Stimulated activated naive B cell treated with anti-CD40 and anti-IgM and Interleukin-4, amounts not matched to agents 10 μg/mL and 1 μg/mL and 100 μg/mL, for 72 hours (primary cell): Measurements from ENCODE around the gene MKRN2.
"Not testable (repeated sequence)": the region's sequence is repeated elsewhere in the genome, so short reads cannot be mapped to it uniquely, and the experiment has no call there.

ENCODE experiments used
- ATAC-seq, 2 donors: fragments of 150-1000 bp; cut with Tn5 transposase; replicated peaks; 2 replicates each; pipeline ENCODE4 v1.10.0; 2021; ENCODE audit warnings: moderate library complexity in 1 of 2
- DNase-seq: peaks from one replicate; pipeline ENCODE4 v3.0.0; 2021
- H3K27ac Mint-ChIP-seq: one replicate; pipeline ENCODE4 v1.8.0; 2022; ENCODE audit warnings: mild to moderate bottlenecking, mixed read lengths
- H3K27me3 Mint-ChIP-seq, 2 donors: one replicate each; pipeline ENCODE4 v1.8.0; 2022; ENCODE audit warnings: mixed read lengths in 2 of 2
- H3K36me3 Mint-ChIP-seq, 2 donors: one replicate each; pipeline ENCODE4 v1.8.0; 2022; ENCODE audit warnings: mixed read lengths in 2 of 2, mild to moderate bottlenecking in 1 of 2
- H3K4me1 Mint-ChIP-seq, 2 donors: one replicate each; pipeline ENCODE4 v1.8.0; 2022; ENCODE audit warnings: mixed read lengths in 2 of 2, mild to moderate bottlenecking in 1 of 2
- H3K4me3 Mint-ChIP-seq, 2 donors: one replicate each; pipeline ENCODE4 v1.8.0; 2022; ENCODE audit warnings: mild to moderate bottlenecking in 2 of 2, mixed read lengths in 2 of 2, moderate library complexity in 1 of 2
- H3K9me3 Mint-ChIP-seq, 2 donors: one replicate each; pipeline ENCODE4 v1.8.0; 2022; ENCODE audit warnings: mixed read lengths in 2 of 2, mild to moderate bottlenecking in 1 of 2

Gene MKRN2

DNA sequence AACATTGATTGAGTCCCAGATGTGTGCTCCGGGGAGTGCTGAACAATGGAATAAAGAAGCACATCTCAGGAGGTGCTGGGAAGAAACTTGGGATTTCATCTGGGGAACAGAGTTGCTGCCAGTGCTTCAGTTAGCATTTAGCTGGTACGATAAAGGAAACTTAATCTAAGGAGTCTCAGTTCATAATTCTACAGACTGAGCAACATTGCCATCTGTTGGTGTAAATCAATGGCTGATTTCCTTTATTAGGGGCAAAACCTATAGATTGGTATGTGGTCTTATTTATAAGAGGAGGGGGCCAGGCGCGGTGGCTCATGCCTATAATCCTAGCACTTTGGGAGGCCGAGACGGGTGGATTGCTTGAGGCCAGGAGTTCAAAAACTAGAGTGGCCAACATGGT, 20.5 kb upstream of the MKRN2 start:
- ATAC-seq, result no peak
- Mint-ChIP-seq H3K9me3 (no peaks in the 10 kb centered on the region), H3K4me3 (no peak overlapping the region), H3K27ac (no peak overlapping the region), H3K36me3 (peaks cover 21 to 40% of the 10 kb centered on the region in 2 donors), H3K4me1 (no peaks in the 10 kb centered on the region), H3K27me3 (no peaks in the 10 kb centered on the region)
- no peak for DNase-seq

DNA sequence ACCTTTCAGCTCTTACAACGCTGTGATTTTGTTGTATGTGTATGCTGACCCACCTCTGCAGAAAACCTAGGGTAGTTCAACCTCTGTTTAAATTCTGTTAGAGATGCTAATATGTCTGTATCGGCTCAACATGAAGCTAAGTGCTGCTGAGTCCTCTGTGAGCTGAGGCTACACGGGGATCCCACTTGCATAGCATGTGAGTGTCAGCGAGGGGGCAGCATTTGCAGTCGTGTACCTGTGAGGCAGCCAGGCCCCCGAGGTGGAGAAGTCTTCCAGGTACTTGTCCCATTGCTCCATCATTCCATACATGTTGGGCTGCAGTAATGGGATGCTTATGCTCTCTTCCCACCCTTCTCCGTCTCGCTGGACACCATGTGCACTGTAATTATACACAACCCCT, 15.3 kb upstream of the MKRN2 start:
- Mint-ChIP-seq H3K4me3 (no peak overlapping the region), H3K36me3 (peaks cover 5 to 20% of the 10 kb centered on the region in 2 donors), H3K27me3 (no peaks in the 10 kb centered on the region), H3K9me3 (no peaks in the 10 kb centered on the region), H3K4me1 (no peaks in the 10 kb centered on the region), H3K27ac (no peak overlapping the region)
- no peak for DNase-seq
- no peak for ATAC-seq

DNA sequence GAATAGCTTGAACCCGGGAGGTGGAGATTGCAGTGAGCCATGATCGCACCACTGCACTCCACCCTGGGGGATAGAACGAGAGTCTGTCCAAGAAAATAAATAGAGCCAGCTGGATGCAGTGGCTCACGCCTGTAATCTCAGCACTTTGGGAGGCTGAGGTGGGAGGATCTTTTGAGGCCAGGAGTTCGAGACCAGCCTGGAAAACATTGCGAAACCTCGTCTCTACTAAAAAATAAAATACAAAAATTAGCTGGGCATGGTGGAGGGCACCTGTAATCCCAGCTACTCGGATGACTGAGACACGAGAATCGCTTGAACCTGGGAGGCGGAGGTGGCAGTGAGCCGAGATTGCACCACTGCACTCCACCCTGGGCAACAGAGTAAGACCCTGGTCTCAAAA, 13.4 kb upstream of the MKRN2 start:
- H3K4me3 Mint-ChIP-seq, H3K9me3 Mint-ChIP-seq, DNase-seq, ATAC-seq, H3K4me1 Mint-ChIP-seq, H3K27ac Mint-ChIP-seq, H3K27me3 Mint-ChIP-seq: not testable (repeated sequence)
- peaks cover 5 to 20% of the 10 kb centered on the region in 2 donors for H3K36me3 Mint-ChIP-seq

DNA sequence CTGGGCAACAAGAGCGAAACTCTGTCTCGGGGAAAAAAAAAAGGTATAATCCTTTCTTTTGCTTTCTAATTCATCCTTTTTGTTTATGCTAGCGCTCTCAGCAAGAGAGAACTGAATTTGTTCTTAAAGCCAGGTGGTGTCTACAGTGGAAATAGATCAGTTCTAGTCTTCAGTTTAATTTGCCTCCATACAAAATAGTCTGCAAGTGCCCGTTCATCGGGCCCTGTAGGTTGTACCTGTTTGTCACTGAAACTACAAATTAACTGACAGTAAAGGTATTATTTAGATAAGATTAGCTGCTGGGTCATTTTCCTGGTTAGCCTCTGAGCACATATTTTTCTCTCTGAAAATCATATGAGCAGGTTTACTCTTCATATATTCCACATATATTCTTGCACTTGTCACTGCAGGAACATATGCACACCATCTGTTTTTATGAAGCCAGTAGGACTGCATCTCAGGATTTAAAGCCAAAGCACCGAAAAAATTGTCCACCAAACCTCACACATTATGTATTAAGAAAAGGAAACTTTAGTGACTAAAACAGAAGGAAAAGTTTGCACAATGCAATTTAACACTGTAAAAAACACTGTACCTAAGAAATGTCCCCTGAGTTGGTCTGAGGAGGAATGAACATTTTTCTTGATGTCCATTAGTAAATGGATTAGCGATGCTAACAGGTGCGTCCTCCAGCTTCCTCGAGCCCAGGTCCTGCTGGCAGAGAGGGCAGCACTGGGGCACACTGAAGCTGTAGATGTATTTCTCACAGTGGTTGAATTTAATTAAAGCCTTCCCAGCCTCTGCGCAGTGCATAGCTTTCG, 12.0 kb upstream of the MKRN2 start:
- DNase-seq (no peak), ATAC-seq (no peak)
- Mint-ChIP-seq H3K27me3 (peaks cover 0 to under 1% of the 10 kb centered on the region in 2 donors), H3K9me3 (no peaks in the 10 kb centered on the region), H3K36me3 (peaks cover 5 to 11% of the 10 kb centered on the region in 2 donors), H3K4me3 (no peak overlapping the region), H3K4me1 (no peaks in the 10 kb centered on the region), H3K27ac (no peak overlapping the region)

DNA sequence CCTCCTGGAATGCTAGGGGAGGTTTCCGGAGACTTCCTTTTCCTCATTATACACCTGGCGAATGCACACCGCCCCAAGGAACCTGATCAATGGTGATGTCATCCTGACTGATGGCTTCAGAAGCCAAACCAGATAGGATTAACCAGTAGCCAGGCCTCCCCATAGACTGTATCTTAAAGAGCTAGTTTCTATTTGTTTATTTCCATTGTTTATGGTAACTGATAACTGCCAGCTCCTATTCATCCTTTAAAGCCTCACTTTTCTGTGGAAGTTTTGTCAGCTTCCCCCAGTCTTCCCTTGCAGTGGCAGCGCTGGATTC, 11.5 kb upstream of the MKRN2 start, which contains the start of gene MKRN2OS:
TSS of gene MKRN2OS (minus strand) at position 27 of the 319 bp plus-strand sequence. CDS start 35 bp downstream, outside the sequence.
- no peaks in the 10 kb centered on the region for H3K4me1 Mint-ChIP-seq
- DNase-seq, result no peak
- H3K27ac Mint-ChIP-seq, result no peak within 1 kb of the TSS
- peaks cover 4 to 6% of the 10 kb centered on the region in 2 donors for H3K27me3 Mint-ChIP-seq
- H3K36me3 Mint-ChIP-seq, result peaks cover 2 to 8% of the 10 kb centered on the region in 2 donors
- H3K4me3 Mint-ChIP-seq, result no peak within 1 kb of the TSS
- ATAC-seq, result no peak
- H3K9me3 Mint-ChIP-seq, result no peaks in the 10 kb centered on the region

DNA sequence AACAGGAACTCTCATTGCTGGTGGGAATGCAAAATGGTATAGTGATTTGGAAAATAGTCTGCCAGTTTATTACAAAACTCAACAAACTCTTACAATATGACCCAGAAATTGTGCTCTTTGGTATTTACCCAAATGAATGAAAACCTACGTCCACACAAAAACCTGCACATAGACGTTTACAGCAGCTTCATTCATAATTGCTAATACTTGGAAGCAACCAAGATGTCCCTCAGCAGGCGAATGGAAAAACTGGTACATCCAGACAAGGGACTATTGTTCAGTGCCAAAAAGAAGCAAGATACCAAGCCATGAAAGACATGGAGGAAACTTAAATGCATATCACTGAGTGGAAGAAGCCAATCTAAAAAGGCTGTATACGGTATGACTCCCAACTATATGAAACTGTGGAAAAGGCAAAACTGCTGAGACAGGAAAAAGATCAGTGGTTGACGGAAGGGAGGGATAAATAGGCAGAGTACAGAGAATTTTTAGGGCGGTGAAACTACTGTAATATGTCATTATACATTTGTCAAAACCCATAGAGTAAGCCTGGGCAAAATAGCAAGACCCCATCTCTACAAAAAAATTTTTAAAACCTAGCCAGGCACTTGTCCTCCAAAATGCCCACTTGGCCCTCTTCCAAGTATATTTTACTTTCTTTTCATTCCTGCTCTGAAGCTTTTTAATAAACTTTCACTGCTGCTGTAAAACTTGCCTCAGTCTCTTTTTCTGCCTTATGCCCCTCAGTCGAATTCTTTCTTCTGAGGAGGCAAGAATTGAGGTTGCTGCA, 6.7 kb upstream of the MKRN2 start:
- no peak overlapping the region for H3K4me3 Mint-ChIP-seq
- H3K9me3 Mint-ChIP-seq, result no peaks in the 10 kb centered on the region
- ATAC-seq (no peak), DNase-seq (no peak)
- H3K4me1 Mint-ChIP-seq, result peaks cover 0 to 2% of the 10 kb centered on the region in 2 donors
- no peak overlapping the region for H3K27ac Mint-ChIP-seq
- no peaks in the 10 kb centered on the region for H3K36me3 Mint-ChIP-seq
- H3K27me3 Mint-ChIP-seq, result peaks cover 13 to 24% of the 10 kb centered on the region in 2 donors

DNA sequence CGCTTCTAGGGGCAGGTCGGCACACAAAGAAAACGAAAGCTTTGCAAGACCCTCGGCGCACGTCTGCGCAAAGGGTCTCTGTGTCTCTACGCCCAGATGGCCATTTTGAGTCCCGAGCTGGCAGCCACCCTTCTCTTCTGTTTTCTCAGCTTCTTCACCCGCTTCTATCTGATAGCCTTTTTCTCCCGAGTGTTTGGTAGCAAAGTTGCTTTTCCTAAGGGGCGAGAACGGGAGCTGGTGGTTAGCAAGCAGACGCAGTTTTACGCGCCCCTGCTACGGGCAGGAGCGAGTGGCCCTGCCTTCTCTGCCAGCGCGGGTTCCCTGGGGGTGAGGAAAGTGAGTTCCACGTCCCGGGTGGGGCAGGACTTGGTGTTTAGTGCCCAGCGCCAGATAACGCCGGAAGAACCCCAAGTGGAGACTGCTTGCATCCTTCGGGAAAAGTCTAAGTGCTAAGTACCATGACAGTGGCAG, 2.9 kb upstream of the MKRN2 start:
- peak overlapping the region; percentile 88 to 89 for H3K4me3 Mint-ChIP-seq
- ATAC-seq (no peak), DNase-seq (no peak)
- no peaks in the 10 kb centered on the region for H3K36me3 Mint-ChIP-seq
- H3K9me3 Mint-ChIP-seq, result no peaks in the 10 kb centered on the region
- H3K4me1 Mint-ChIP-seq, result peaks cover 14 to 23% of the 10 kb centered on the region in 2 donors
- H3K27ac Mint-ChIP-seq, result no peak overlapping the region
- H3K27me3 Mint-ChIP-seq, result peaks cover 16 to 24% of the 10 kb centered on the region in 2 donors

DNA sequence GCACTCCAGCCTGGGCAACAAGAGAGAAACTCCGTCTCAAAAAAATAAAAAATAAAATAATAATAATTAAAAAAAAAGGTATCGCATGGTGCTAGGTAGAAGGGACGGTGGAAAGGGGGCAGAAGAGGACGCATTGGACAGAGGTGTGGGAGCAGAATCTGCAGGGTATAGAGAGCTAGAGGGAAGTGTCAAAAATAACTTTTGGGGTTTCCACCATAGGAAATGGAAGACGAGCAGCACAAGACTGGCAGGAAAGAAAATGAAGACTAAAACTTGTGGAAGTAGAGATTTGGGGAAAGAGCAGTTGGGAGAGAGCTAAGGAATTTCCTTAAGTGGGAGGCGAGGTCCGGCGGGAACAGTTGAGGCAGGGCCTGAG, 585 bp upstream of the MKRN2 start:
- H3K27ac Mint-ChIP-seq, result peak overlapping the region; percentile 72
- peak overlapping the region; percentile 86 to 91 for H3K4me3 Mint-ChIP-seq
- no peaks in the 10 kb centered on the region for H3K9me3 Mint-ChIP-seq
- ATAC-seq, result peak; percentile 21 to 22
- no peaks in the 10 kb centered on the region for H3K36me3 Mint-ChIP-seq
- DNase-seq, result no peak
- peaks cover 12 to 14% of the 10 kb centered on the region in 2 donors for H3K27me3 Mint-ChIP-seq
- peaks cover 25 to 45% of the 10 kb centered on the region in 2 donors for H3K4me1 Mint-ChIP-seq

DNA sequence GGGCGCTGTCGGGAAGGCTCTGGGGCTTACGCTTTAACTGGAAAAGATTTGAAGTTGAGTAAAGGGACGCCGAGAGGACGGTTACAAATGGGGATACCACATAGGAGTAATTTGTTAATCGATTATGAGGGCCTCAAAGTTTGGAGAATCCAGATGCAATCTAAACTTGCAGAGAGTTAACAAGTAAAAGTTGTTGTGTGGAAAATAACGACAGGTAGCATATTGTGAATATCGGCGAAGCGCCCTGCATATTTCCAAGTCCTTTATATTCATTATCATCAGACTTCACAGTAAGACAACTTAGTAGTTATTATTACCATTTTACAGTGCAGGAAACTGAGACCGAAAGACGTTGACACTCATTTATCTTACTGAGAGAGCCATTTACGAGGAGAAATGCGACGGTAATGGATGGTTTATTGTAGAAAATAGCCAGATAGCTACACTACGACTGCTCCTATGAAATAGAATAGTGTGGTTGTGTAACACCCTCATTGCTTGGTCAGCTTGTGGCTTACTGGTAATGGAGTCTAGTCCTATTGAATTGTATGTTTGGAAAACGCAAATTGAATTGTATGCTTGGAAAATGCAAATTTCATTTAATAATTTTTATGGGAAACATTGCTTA, 700 bp downstream of the MKRN2 start:
- DNase-seq (no peak), ATAC-seq (no peak)
- H3K4me3 Mint-ChIP-seq, result peak overlapping the region; percentile 86 to 91
- H3K4me1 Mint-ChIP-seq, result peaks cover 31 to 58% of the 10 kb centered on the region in 2 donors
- no peaks in the 10 kb centered on the region for H3K36me3 Mint-ChIP-seq
- peaks cover 12 to 14% of the 10 kb centered on the region in 2 donors for H3K27me3 Mint-ChIP-seq
- no peaks in the 10 kb centered on the region for H3K9me3 Mint-ChIP-seq
- H3K27ac Mint-ChIP-seq, result peak overlapping the region; percentile 93

DNA sequence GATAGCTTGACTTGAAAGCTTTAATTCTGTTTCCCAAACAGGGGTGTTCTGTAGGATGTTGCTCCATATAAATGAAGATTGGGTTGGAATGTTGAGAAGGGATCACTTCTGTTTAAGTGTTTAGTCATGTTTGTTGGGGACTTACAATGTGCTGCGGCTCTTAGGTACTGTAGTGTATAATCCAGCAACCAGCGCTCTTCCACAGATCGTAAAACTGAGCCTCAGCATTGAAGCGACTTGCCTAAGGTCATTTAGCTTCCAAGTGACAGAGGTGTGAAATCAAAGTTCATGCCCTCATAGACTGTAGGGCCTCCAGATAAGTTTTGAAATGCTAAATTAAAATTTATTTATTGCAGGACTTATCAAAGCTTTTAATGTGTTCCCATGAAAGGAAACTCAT, 1.8 kb downstream of the MKRN2 start:
- H3K36me3 Mint-ChIP-seq, result no peaks in the 10 kb centered on the region
- H3K9me3 Mint-ChIP-seq, result no peaks in the 10 kb centered on the region
- peaks cover 8 to 11% of the 10 kb centered on the region in 2 donors for H3K27me3 Mint-ChIP-seq
- peak overlapping the region; percentile 86 to 91 for H3K4me3 Mint-ChIP-seq
- no peak for DNase-seq
- no peak overlapping the region for H3K27ac Mint-ChIP-seq
- ATAC-seq, result no peak
- peaks cover 30 to 59% of the 10 kb centered on the region in 2 donors for H3K4me1 Mint-ChIP-seq

DNA sequence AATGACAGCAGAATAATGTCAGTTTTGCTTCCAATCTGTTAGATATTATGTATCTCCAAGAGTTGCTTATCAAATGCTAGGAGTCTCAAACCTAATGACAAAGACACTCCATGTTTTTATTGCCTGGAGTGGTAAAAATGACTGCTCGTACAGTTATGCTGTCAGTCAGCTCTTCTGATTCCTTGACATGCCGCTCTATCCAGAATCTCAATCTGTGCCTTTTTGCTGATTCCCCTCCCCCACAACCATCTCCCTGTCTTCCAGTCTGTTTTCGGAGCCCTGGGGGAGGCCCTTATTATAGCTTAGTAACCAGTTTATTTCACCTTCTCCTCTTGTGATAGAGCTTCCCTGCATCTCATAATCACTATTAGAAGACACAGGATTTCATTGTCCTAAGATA, 2.6 kb downstream of the MKRN2 start:
- ATAC-seq (no peak), DNase-seq (no peak)
- H3K27ac Mint-ChIP-seq, result no peak overlapping the region
- H3K9me3 Mint-ChIP-seq, result no peaks in the 10 kb centered on the region
- H3K4me3 Mint-ChIP-seq, result no peak overlapping the region
- H3K4me1 Mint-ChIP-seq, result peaks cover 30 to 59% of the 10 kb centered on the region in 2 donors
- H3K36me3 Mint-ChIP-seq, result peaks cover 2% of the 10 kb centered on the region in 2 donors
- peaks cover 6 to 8% of the 10 kb centered on the region in 2 donors for H3K27me3 Mint-ChIP-seq

DNA sequence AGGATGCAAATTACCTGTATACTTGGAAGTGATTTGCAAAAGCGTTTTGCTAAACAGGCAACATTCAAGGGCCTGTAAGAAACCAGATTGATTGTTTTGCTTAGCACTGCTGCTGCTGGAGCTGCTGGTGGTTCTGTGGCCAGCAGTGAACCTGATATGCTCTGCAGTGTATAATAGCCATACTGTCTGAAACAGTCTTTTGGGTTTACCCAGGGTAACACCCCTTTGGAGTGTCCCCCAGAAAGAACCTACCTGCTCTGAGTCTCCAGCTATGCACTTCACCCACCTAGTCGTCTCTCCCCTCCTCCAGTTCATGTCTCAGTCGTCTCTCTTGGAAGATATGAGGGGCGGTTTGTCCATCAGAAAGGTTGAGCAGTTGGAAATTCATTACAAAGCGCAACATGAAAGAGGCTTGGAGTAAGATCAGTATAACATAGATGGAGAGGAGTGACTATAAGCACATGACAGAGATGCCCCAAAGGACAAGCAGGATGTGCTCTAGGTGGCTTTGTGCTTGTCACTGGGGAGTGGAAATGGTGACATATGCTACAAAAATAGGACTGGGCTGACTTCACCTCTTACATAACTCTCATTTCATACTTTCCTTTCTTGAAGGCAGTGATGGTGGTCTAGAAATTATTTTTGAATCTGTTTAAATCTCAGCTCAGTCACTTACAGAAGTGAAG, 3.8 kb downstream of the MKRN2 start:
- H3K9me3 Mint-ChIP-seq, result no peaks in the 10 kb centered on the region
- peaks cover 33 to 57% of the 10 kb centered on the region in 2 donors for H3K4me1 Mint-ChIP-seq
- peak overlapping the region; percentile 18 to 40 for H3K4me3 Mint-ChIP-seq
- ATAC-seq (peak; percentile 22 to 28), DNase-seq (no peak)
- H3K27ac Mint-ChIP-seq, result peak overlapping the region; percentile 39
- H3K36me3 Mint-ChIP-seq, result peaks cover 8 to 12% of the 10 kb centered on the region in 2 donors
- H3K27me3 Mint-ChIP-seq, result no peaks in the 10 kb centered on the region

DNA sequence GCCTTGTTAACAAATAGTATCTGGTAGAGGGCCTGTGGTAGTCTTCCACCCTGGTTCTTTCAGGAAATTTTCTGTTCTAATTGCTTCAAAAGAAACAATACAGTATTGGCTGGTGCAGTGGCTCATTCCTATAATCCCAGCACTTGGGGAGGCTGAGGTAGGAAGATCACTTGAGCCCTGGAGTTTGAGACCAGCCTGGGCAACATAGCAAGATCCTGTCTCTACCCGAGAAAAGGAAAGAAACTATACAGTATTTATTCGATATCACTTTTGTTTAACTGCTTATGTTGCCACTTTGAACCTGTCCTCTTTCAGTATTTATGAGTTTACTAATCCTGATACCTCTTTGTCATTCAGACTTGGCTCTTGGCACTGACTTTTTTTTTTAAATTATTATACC, 4.5 kb downstream of the MKRN2 start:
- H3K27me3 Mint-ChIP-seq, result no peaks in the 10 kb centered on the region
- peaks cover 0 to 4% of the 10 kb centered on the region in 2 donors for H3K9me3 Mint-ChIP-seq
- no peak for DNase-seq
- ATAC-seq, result no peak
- H3K4me1 Mint-ChIP-seq, result peaks cover 32 to 50% of the 10 kb centered on the region in 2 donors
- H3K4me3 Mint-ChIP-seq, result no peak overlapping the region
- H3K36me3 Mint-ChIP-seq, result peaks cover 13 to 17% of the 10 kb centered on the region in 2 donors
- H3K27ac Mint-ChIP-seq, result no peak overlapping the region

DNA sequence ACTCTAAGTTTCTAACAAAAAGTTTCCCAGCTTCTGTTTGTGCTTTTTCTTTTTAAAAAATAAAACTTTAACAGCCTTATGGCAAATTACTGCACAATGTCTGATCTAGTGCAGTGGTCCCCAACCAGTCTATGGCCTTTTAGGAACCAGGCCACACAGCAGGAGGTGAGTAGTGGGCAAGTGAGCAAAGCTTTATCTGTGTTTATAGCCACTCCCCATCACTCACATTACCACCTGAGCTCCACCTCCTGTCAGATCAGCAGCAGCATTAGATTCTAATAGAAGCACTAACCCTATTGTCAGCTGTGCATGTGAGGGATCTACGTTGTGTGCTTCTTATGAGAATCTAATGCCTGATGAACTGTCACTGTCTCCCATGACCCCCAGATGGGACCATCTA, 5.6 kb downstream of the MKRN2 start:
- H3K36me3 Mint-ChIP-seq, result peaks cover 20 to 26% of the 10 kb centered on the region in 2 donors
- DNase-seq, result no peak
- H3K27me3 Mint-ChIP-seq, result no peaks in the 10 kb centered on the region
- H3K4me1 Mint-ChIP-seq, result peaks cover 30 to 47% of the 10 kb centered on the region in 2 donors
- peaks cover 4 to 5% of the 10 kb centered on the region in 2 donors for H3K9me3 Mint-ChIP-seq
- no peak overlapping the region for H3K4me3 Mint-ChIP-seq
- peak overlapping the region; percentile 81 for H3K27ac Mint-ChIP-seq
- ATAC-seq, result no peak
